Lower leg skin (tissue), 4 donors: Measurements from ENCODE around the gene CDK8. TPM values are rescaled to one million over a fixed set of nuclear protein-coding genes. Genes with fewer than 3 reads are reported as not detected.
"Not testable (repeated sequence)": the region's sequence is repeated elsewhere in the genome, so short reads cannot be mapped to it uniquely, and the experiment has no call there.

Experiments used
- DNase-seq, 2 donors: peaks; one replicate each; pipeline ENCODE4 v3.0.0-alpha.2; 2019; ENCODE audit warnings: low spot score in 2 of 2
- H3K4me3 ChIP-seq: fragments of 200-600 bp; sonication (generic); 2 replicates; pipeline ENCODE4 v1.5.1; 2017; ENCODE audit warnings: mild to moderate bottlenecking, low read depth; ENCODE audit not compliant: poor library complexity, severe bottlenecking
- CTCF ChIP-seq, 3 donors: fragments of 450-650 bp; IDR thresholded peaks; one replicate each; pipeline ENCODE4 v1.5.1; 2016; ENCODE audit warnings: antibody characterized with exemption in 3 of 3, mild to moderate bottlenecking in 3 of 3, moderate library complexity in 2 of 3
- POLR2A ChIP-seq, 2 donors: fragments of 450-650 bp; IDR thresholded peaks; one replicate each; pipeline ENCODE4 v1.6.1; 2016 to 2017; ENCODE audit warnings: antibody characterized with exemption in 2 of 2, mild to moderate bottlenecking in 1 of 2, moderate library complexity in 1 of 2
- WGBS, 2 donors: methylation state at CpG; one replicate each; pipeline ENCODE4 v1.1.5; 2018; 5-methylcytosine and 5-hydroxymethylcytosine counted together
- intact Hi-C: fragments of 100-400 bp; cut with DNase I; formaldehyde crosslinking; loops from one replicate; pipeline ENCODE4 v1.15.0; 2023; ENCODE audit warnings: low total_unique reads
- total RNA-seq, 4 donors: library from RNA; depleted of rRNA; stranded (reverse); fragments of >200 nt; gene quantifications; one replicate each; pipeline ENCODE4 v1.1.0, GENCODE V29; 2016

CDK8 gene
- total RNA-seq, 4 donors from 2014 or later = 7.4 to 11.5 (median 10.4) TPM

GRCh38 chr13:26266311-26266710, 12.4 kb downstream of the CDK8 start:
- no peak for DNase-seq
- no peak for TF ChIP-seq POLR2A (IDR thresholded peaks at IDR 0.05)
- no peak for TF ChIP-seq CTCF (IDR thresholded peaks at IDR 0.05)
- intact Hi-C loops = no loop called here
- H3K4me3 ChIP-seq = no peak overlapping the region
- 78 to 85% methylated on average over 3 of the region's 3 CpGs for WGBS, 2 donors

DNA sequence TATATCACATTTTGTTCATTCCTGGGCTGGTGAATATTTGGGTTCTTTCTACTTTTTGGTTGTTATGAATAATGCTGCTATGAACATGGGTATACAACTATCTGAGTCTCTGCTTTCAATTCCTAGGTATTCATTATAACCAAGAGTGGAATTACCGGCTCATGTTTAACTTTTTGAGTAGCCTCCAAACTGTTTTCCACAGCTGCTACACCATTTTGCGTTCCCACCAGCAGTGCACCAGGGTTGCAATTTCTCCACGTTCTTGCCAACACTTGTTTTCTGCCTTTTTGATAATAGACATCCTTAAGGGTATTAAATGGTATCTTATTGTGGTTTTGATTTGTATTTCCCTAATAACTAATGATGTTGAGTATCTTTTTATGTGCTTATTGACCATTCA, 16.8 kb downstream of the CDK8 start:
- DNase-seq = no peak
- no peak overlapping the region for H3K4me3 ChIP-seq
- 89 to 94% methylated on average over 3 of the region's 3 CpGs for WGBS, 2 donors
- TF ChIP-seq CTCF (IDR thresholded peaks at IDR 0.05) (no peak), POLR2A (IDR thresholded peaks at IDR 0.05) (no peak)
- intact Hi-C loops = no loop called here

DNA sequence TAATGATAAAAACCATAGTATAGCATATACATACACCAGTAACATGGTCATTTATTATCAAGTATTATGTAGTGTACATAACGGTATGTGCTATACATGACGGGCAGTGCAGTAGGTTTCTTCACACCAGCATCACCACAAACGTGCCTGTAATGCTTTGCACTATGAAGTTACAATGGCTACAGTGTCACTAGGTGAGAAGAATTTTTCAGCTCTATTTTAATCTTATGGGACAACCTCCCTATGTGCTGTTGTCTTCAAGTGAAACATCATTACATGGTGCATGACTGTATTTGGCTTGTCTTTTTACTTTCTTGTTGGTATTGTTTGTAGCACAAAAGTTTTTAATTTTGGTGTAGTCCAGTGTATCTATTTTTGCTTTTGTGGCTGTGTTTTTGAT, 18.7 kb downstream of the CDK8 start:
- WGBS, 2 donors = 84 to 87% methylated on average over 3 of the region's 3 CpGs
- intact Hi-C loops = no loop called here

DNA sequence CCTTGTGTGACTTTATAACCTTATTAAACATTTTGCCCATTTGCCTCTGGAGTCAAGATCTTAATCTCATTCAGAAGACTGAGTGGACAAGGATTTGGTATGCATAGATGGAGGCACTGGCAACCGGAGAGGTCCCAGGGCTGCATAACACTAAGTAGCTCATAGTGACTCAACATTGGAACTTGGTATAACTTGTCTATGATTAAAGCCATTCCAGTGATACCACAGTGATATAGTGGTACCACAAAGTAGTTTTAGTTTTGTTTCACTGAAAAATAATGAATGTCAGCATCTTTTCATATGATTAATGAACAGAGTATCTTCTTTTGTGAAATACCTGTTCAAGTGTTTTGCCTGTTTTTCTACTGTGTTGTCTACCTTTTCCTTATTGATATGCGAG, 26.4 kb downstream of the CDK8 start:
- 93 to 95% methylated on average over 2 of the region's 2 CpGs for WGBS, 2 donors
- intact Hi-C loops = no loop called here

More for the DNA sequence above, 18.7 kb downstream of the CDK8 start:
- H3K4me3 ChIP-seq = no peak overlapping the region
- DNase-seq = no peak
- no peak for TF ChIP-seq POLR2A (IDR thresholded peaks at IDR 0.05)
- no peak for TF ChIP-seq CTCF (IDR thresholded peaks at IDR 0.05)

GRCh38 chr13:26280822-26281221, 26.9 kb downstream of the CDK8 start:
- DNase-seq = no peak
- TF ChIP-seq CTCF (IDR thresholded peaks at IDR 0.05) (no peak), POLR2A (IDR thresholded peaks at IDR 0.05) (no peak)
- 84 to 92% methylated on average over 1 of the region's 1 CpG for WGBS, 2 donors
- no peak overlapping the region for H3K4me3 ChIP-seq
- intact Hi-C loops = no loop called here

More for the DNA sequence above, 26.4 kb downstream of the CDK8 start:
- H3K4me3 ChIP-seq = no peak overlapping the region
- TF ChIP-seq POLR2A (IDR thresholded peaks at IDR 0.05) = no peak
- no peak for TF ChIP-seq CTCF (IDR thresholded peaks at IDR 0.05)
- no peak for DNase-seq

GRCh38 chr13:26285911-26286310, 32.0 kb downstream of the CDK8 start:
- 44 to 48% methylated on average over 2 of the region's 2 CpGs for WGBS, 2 donors
- H3K4me3 ChIP-seq, intact Hi-C loops, DNase-seq: not testable (repeated sequence)

GRCh38 chr13:26288838-26289237, 34.9 kb downstream of the CDK8 start:
- 93 to 97% methylated on average over 7 of the region's 7 CpGs for WGBS, 2 donors
- intact Hi-C loops, H3K4me3 ChIP-seq, DNase-seq: not testable (repeated sequence)
